ENCODE results near the gene KRTAP10-7.
"Not testable (repeated sequence)": the region's sequence is repeated elsewhere in the genome, so short reads cannot be mapped to it uniquely, and the experiment has no call there.

The KRTAP10-7 gene

DNA sequence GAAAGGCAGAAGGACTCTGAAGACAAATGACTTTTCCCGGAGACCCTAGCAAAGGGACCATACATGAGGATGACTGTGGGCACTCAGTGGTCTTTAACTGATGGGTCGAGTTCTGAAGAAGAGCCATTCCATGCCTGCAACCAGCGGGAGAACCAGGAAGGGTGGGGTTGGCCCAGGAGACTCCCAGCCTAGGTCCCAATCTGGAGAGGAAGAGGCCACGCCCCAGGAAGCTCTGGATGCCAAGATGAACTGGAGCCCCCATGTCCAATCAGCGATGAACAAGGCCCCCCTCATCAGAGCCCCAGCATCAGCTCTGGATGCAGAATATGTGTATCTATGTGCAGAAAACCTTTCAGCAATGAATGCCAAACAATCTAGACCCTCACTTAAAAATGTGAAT, 40.4 kb downstream of the KRTAP10-7 start:
- no peak overlapping the region for H3K4me3 ChIP-seq (replicated peaks in 1 of 2; ENCODE audit: low read depth in 2 of 2, low read length in 2 of 2)
- TF ChIP-seq, protein P1, sequence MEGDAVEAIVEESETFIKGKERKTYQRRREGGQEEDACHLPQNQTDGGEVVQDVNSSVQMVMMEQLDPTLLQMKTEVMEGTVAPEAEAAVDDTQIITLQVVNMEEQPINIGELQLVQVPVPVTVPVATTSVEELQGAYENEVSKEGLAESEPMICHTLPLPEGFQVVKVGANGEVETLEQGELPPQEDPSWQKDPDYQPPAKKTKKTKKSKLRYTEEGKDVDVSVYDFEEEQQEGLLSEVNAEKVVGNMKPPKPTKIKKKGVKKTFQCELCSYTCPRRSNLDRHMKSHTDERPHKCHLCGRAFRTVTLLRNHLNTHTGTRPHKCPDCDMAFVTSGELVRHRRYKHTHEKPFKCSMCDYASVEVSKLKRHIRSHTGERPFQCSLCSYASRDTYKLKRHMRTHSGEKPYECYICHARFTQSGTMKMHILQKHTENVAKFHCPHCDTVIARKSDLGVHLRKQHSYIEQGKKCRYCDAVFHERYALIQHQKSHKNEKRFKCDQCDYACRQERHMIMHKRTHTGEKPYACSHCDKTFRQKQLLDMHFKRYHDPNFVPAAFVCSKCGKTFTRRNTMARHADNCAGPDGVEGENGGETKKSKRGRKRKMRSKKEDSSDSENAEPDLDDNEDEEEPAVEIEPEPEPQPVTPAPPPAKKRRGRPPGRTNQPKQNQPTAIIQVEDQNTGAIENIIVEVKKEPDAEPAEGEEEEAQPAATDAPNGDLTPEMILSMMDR (IDR thresholded peaks at IDR 0.05; ENCODE audit: low read depth, low read length): no peak
- no peak for DNase-seq (ENCODE audit: low read depth in 2 of 2)

- TF ChIP-seq, protein P1 (IDR thresholded peaks at IDR 0.05; ENCODE audit: low read depth, low read length): no peak
- no peak overlapping the region for H3K4me3 ChIP-seq (replicated peaks in 1 of 2; ENCODE audit: low read depth in 2 of 2, low read length in 2 of 2)
- DNase-seq (ENCODE audit: low read depth in 2 of 2): no peak
These were observed 43.4 kb downstream of the KRTAP10-7 start for GRCh38 chr21:44643741-44644310.

GRCh38 chr21:44644878-44645277, 44.5 kb downstream of the KRTAP10-7 start:
- TF ChIP-seq, protein P1 (IDR thresholded peaks at IDR 0.05; ENCODE audit: low read depth, low read length): no peak
- no peak for DNase-seq (ENCODE audit: low read depth in 2 of 2)
- no peak overlapping the region for H3K4me3 ChIP-seq (replicated peaks in 1 of 2; ENCODE audit: low read depth in 2 of 2, low read length in 2 of 2)

DNA sequence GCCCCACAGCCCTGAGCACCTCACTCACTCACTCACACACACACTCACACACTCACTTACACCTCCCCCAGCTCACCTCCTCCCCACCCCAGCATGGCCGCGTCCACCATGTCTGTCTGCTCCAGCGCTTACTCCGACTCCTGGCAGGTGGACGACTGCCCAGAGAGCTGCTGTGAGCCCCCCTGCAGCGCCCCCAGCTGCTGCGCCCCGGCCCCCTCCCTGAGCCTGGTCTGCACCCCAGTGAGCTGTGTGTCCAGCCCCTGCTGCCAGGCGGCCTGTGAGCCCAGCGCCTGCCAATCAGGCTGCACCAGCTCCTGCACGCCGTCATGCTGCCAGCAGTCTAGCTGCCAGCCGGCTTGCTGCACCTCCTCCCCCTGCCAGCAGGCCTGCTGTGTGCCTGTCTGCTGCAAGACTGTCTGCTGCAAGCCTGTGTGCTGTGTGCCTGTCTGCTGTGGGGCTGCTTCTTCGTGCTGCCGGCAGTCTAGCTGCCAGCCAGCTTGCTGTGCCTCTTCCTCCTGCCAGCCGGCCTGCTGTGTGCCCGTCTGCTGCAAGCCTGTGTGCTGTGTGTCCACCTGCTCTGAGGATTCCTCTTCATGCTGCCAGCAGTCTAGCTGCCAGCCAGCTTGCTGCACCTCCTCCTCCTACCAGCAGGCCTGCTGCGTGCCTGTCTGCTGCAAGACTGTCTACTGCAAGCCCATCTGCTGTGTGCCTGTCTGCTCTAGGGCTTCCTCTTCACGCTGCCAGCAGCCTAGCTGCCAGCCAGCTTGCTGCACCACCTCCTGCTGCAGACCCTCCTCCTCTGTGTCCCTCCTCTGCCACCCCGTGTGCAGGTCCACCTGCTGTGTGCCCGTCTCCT, 46.2 kb downstream of the KRTAP10-7 start, which contains the start of gene KRTAP10-11:
Gene KRTAP10-11 (plus strand): TSS at position 49 of the 856 bp plus-strand sequence. CDS start 45 bp downstream, at position 94.
- DNase-seq (ENCODE audit: low read depth in 2 of 2): not testable (repeated sequence)

DNA sequence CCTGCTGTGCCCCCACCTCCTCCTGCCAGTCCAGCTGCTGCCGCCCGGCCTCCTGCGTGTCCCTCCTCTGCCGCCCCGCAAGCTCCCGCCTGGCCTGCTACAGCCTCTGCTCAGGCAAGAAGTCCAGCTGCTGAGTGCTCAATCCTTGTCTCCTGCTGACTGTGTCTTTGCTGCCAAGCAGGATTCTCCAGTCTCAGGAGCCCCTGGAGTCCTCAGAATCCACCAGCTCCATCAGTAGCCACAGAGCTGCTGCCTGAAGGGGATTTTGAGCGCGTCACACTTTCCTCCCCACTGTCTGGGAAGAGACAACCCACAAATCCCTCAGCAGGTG, 46.8 kb downstream of the KRTAP10-7 start:
- DNase-seq (ENCODE audit: low read depth in 2 of 2): no peak

More for the DNA sequence above, 46.2 kb downstream of the KRTAP10-7 start, which contains the start of gene KRTAP10-11:
- H3K4me3 ChIP-seq (replicated peaks in 1 of 2; ENCODE audit: low read depth in 2 of 2, low read length in 2 of 2): not testable (repeated sequence)

GRCh38 chr21:44648557-44649311, 48.3 kb downstream of the KRTAP10-7 start:
- no peak overlapping the region for H3K4me3 ChIP-seq (replicated peaks in 1 of 2; ENCODE audit: low read depth in 2 of 2, low read length in 2 of 2)
- TF ChIP-seq, protein P1 (IDR thresholded peaks at IDR 0.05; ENCODE audit: low read depth, low read length): no peak
- DNase-seq (ENCODE audit: low read depth in 2 of 2): no peak

More for the DNA sequence above, 46.8 kb downstream of the KRTAP10-7 start:
- TF ChIP-seq, protein P1 (IDR thresholded peaks at IDR 0.05; ENCODE audit: low read depth, low read length): no peak
- H3K4me3 ChIP-seq (replicated peaks in 1 of 2; ENCODE audit: low read depth in 2 of 2, low read length in 2 of 2): no peak overlapping the region

All from cardiac fibroblast (primary cell).